Smooth muscle cell (in vitro differentiated cells): Measurements from ENCODE around the gene CCDC70. TPM values are rescaled to one million over a fixed set of nuclear protein-coding genes. Genes with fewer than 3 reads are reported as not detected.

Source experiments
- DNase-seq: peaks from one replicate; lab custom pipeline; 2025; ENCODE audit not compliant: unreplicated experiment; lab: John Stamatoyannopoulos, UW
- H2AFZ ChIP-seq: fragments of 200-600 bp; sonication (generic); 2 replicates; pipeline ENCODE4 v1.6.0; 2016; ENCODE audit warnings: antibody characterized with exemption, low read depth, mild to moderate bottlenecking
- H3F3A ChIP-seq: fragments of 200-600 bp; sonication (generic); 2 replicates; pipeline ENCODE4 v1.6.0; 2017; ENCODE audit warnings: antibody characterized with exemption, low read depth
- H3K27ac ChIP-seq: fragments of 200-600 bp; sonication (generic); 2 replicates; pipeline ENCODE4 v1.5.1; 2016; ENCODE audit warnings: low read depth, mild to moderate bottlenecking
- H3K27me3 ChIP-seq: fragments of 200-600 bp; sonication (generic); 2 replicates; pipeline ENCODE4 v1.6.1; 2016; ENCODE audit warnings: low read depth, mild to moderate bottlenecking
- H3K36me3 ChIP-seq: fragments of 200-600 bp; sonication (generic); 2 replicates; pipeline ENCODE4 v1.5.1; 2016; ENCODE audit warnings: low read depth
- H3K4me1 ChIP-seq: fragments of 200-600 bp; sonication (generic); 2 replicates; pipeline ENCODE4 v1.5.1; 2016; ENCODE audit warnings: low read depth
- H3K4me2 ChIP-seq: fragments of 200-600 bp; sonication (generic); 2 replicates; pipeline ENCODE4 v1.6.0; 2016; ENCODE audit warnings: mild to moderate bottlenecking
- H3K4me3 ChIP-seq: fragments of 200-600 bp; sonication (generic); 2 replicates; pipeline ENCODE4 v1.5.1; 2016; ENCODE audit warnings: mild to moderate bottlenecking
- H3K79me2 ChIP-seq: fragments of 200-600 bp; sonication (generic); 2 replicates; pipeline ENCODE4 v1.6.0; 2016; ENCODE audit warnings: low read depth, mild to moderate bottlenecking
- H3K9ac ChIP-seq: fragments of 200-600 bp; sonication (generic); 2 replicates; pipeline ENCODE4 v1.6.0; 2016; ENCODE audit warnings: low read depth
- H3K9me3 ChIP-seq: fragments of 200-600 bp; sonication (generic); replicated peaks from 2 replicates; pipeline ENCODE4 v1.5.1; 2016; ENCODE audit warnings: low read depth
- H4K20me1 ChIP-seq: fragments of 200-600 bp; sonication (generic); 2 replicates; pipeline ENCODE4 v1.6.0; 2016; ENCODE audit warnings: low read depth
- CTCF ChIP-seq: fragments of 200-600 bp; sonication (generic); IDR thresholded peaks from 2 replicates; pipeline ENCODE4 v1.5.1; 2017; ENCODE audit warnings: borderline replicate concordance, mild to moderate bottlenecking, antibody characterized with exemption; ENCODE audit not compliant: insufficient read depth, poor library complexity, severe bottlenecking
- WGBS: methylation state at CpG from one replicate; pipeline ENCODE4 v1.1.7; 2016; ENCODE audit warnings: low lambda C conversion rate; 5-methylcytosine and 5-hydroxymethylcytosine counted together
- polyA plus RNA-seq: library from polyadenylated mRNA; unstranded; fragments of >200 nt; fragmentation: Nextera tagmentation; extraction: Ambion mirVana; gene quantifications from 2 replicates; pipeline ENCODE4 v1.2.1, GENCODE V29; 2016
- total RNA-seq: library from RNA; depleted of rRNA; stranded (reverse); fragments of >200 nt; gene quantifications from 2 replicates; pipeline ENCODE4 v1.2.3, GENCODE V29; 2014

The CCDC70 gene
- total and polyA plus RNA-seq, 2 experiments from 2014 or later: not detected

GRCh38 chr13:51825165-51825592, 36.6 kb upstream of the CCDC70 start:
- Histone ChIP-seq H3K27me3 (no peaks in the 10 kb centered on the region), H3F3A (no peaks in the 10 kb centered on the region)

GRCh38 chr13:51825681-51826254, 36.0 kb upstream of the CCDC70 start:
- no peak for TF ChIP-seq CTCF
- Histone ChIP-seq H3K79me2 (no peaks in the 10 kb centered on the region), H3K27me3 (no peaks in the 10 kb centered on the region), H3K27ac (no peak overlapping the region), H2AFZ (no peak overlapping the region), H3K9ac (no peak overlapping the region), H3K9me3 (no peaks in the 10 kb centered on the region), H3K4me1 (no peaks in the 10 kb centered on the region), H3F3A (no peaks in the 10 kb centered on the region), H3K4me3 (no peak overlapping the region), H3K36me3 (no peaks in the 10 kb centered on the region), H3K4me2 (no peak overlapping the region), H4K20me1 (no peaks in the 10 kb centered on the region)
- WGBS: 92% methylated on average over 10 of the region's 10 CpGs
- DNase-seq: no peak

More at GRCh38 chr13:51825165-51825592, 36.6 kb upstream of the CCDC70 start:
- TF ChIP-seq CTCF: no peak
- Histone ChIP-seq H3K36me3 (no peaks in the 10 kb centered on the region), H3K9me3 (no peaks in the 10 kb centered on the region), H3K4me1 (no peaks in the 10 kb centered on the region), H4K20me1 (no peaks in the 10 kb centered on the region), H3K79me2 (no peaks in the 10 kb centered on the region), H3K4me3 (no peak overlapping the region), H3K4me2 (no peak overlapping the region), H3K9ac (no peak overlapping the region), H3K27ac (no peak overlapping the region), H2AFZ (no peak overlapping the region)
- DNase-seq: no peak
- WGBS: 72% methylated on average over 2 of the region's 2 CpGs

GRCh38 chr13:51826606-51827005, 35.2 kb upstream of the CCDC70 start:
- WGBS: 82% methylated on average over 7 of the region's 7 CpGs
- H3K4me2 ChIP-seq: no peak overlapping the region

More at GRCh38 chr13:51826606-51827005, 35.2 kb upstream of the CCDC70 start:
- Histone ChIP-seq H3K36me3 (no peaks in the 10 kb centered on the region), H2AFZ (no peak overlapping the region), H3K27me3 (no peaks in the 10 kb centered on the region), H3K4me1 (no peaks in the 10 kb centered on the region), H3K9ac (no peak overlapping the region), H3F3A (no peaks in the 10 kb centered on the region), H3K4me3 (no peak overlapping the region), H4K20me1 (no peaks in the 10 kb centered on the region), H3K27ac (no peak overlapping the region), H3K9me3 (no peaks in the 10 kb centered on the region), H3K79me2 (no peaks in the 10 kb centered on the region)
- DNase-seq: no peak
- no peak for TF ChIP-seq CTCF
